ENCODE data around the gene IQSEC3.

DNA sequence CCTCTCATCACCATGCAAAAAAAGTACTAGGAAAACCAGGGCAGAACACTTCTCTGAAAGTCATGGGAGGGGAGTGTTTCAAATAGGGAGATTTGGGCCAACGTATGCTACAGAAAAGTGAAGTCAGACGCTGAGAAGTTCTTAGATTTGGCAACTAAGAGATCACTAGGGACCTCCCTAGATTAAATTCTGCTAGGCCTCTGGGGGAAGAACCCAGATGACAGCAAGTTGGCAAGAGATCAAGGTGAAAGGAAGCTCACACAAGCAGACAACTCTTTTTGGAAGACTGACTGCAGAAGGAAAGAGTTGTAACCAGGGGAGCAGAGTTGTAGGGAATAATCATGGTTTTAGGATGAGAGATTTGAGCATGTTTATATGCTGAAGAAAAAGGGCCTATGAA is 20.7 kb downstream of the IQSEC3 start:
- TF ChIP-seq, protein P1, sequence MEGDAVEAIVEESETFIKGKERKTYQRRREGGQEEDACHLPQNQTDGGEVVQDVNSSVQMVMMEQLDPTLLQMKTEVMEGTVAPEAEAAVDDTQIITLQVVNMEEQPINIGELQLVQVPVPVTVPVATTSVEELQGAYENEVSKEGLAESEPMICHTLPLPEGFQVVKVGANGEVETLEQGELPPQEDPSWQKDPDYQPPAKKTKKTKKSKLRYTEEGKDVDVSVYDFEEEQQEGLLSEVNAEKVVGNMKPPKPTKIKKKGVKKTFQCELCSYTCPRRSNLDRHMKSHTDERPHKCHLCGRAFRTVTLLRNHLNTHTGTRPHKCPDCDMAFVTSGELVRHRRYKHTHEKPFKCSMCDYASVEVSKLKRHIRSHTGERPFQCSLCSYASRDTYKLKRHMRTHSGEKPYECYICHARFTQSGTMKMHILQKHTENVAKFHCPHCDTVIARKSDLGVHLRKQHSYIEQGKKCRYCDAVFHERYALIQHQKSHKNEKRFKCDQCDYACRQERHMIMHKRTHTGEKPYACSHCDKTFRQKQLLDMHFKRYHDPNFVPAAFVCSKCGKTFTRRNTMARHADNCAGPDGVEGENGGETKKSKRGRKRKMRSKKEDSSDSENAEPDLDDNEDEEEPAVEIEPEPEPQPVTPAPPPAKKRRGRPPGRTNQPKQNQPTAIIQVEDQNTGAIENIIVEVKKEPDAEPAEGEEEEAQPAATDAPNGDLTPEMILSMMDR (conservative IDR thresholded peaks at IDR 0.05; ENCODE audit: low read length) = no peak
- no peak for TF ChIP-seq EZH2phosphoT487 (IDR thresholded peaks at IDR 0.05; ENCODE audit: borderline replicate concordance, low read depth, low read length)

Measured in OCI-LY7 (cell line).